Mesenchymal stem cell (in vitro differentiated cells and primary cell): ENCODE data around the gene ARRB2.

Source experiments
- DNase-seq: peaks from one replicate; pipeline ENCODE4 v3.0.0-alpha.2; 2013
- H2AFZ ChIP-seq: one replicate; pipeline ENCODE4 v1.6.1; 2013; ENCODE audit warnings: low read depth, mild to moderate bottlenecking, control low read depth, inconsistent platforms, low read length, moderate library complexity
- H2AK5ac ChIP-seq: 2 replicates; pipeline ENCODE4 v1.6.1; 2013; ENCODE audit warnings: low read length, moderate library complexity, mild to moderate bottlenecking, inconsistent platforms; ENCODE audit not compliant: severe bottlenecking
- H2BK120ac ChIP-seq: one replicate; pipeline ENCODE4 v1.6.1; 2013; ENCODE audit warnings: low read depth, mild to moderate bottlenecking, inconsistent platforms, low read length, moderate library complexity
- H2BK12ac ChIP-seq, 2 experiments: one replicate each; pipeline ENCODE4 v1.6.1; 2013; ENCODE audit warnings: inconsistent platforms in 2 of 2, low read length in 2 of 2, mild to moderate bottlenecking in 2 of 2, moderate library complexity in 2 of 2, control low read depth in 1 of 2
- H2BK15ac ChIP-seq: one replicate; pipeline ENCODE4 v1.6.1; 2013; ENCODE audit warnings: mild to moderate bottlenecking, low read depth, inconsistent platforms; ENCODE audit not compliant: poor library complexity, severe bottlenecking
- H2BK5ac ChIP-seq: 2 replicates; pipeline ENCODE4 v1.6.1; 2013; ENCODE audit warnings: low read depth, mild to moderate bottlenecking, low read length, control low read depth, inconsistent platforms; ENCODE audit not compliant: poor library complexity, severe bottlenecking
- H3K14ac ChIP-seq, 2 experiments: one replicate each; pipeline ENCODE4 v1.6.1; 2013; ENCODE audit warnings: inconsistent platforms in 2 of 2, low read length in 2 of 2, control low read depth in 1 of 2, mild to moderate bottlenecking in 1 of 2, moderate library complexity in 1 of 2
- H3K18ac ChIP-seq, 2 experiments: one replicate each; pipeline ENCODE4 v1.6.1; 2013; ENCODE audit warnings: inconsistent platforms in 2 of 2, low read length in 2 of 2, control low read depth in 1 of 2, low read depth in 1 of 2, mild to moderate bottlenecking in 1 of 2
- H3K23ac ChIP-seq, 2 experiments: one replicate each; pipeline ENCODE4 v1.6.1; 2013; ENCODE audit warnings: inconsistent platforms in 2 of 2, low read length in 2 of 2, mild to moderate bottlenecking in 2 of 2, moderate library complexity in 2 of 2, control low read depth in 1 of 2
- H3K27ac ChIP-seq: 2 replicates; pipeline ENCODE4 v1.5.1; 2013; ENCODE audit warnings: mild to moderate bottlenecking, moderate library complexity, low read length, control low read depth, inconsistent platforms; ENCODE audit not compliant: poor library complexity, severe bottlenecking
- H3K27me3 ChIP-seq, 2 experiments: 2 replicates each; pipeline versions ENCODE4 v1.6.1 to v1.7.0; 2013; ENCODE audit warnings: low read length in 2 of 2, mild to moderate bottlenecking in 2 of 2, moderate library complexity in 2 of 2, control low read depth in 1 of 2, inconsistent platforms in 1 of 2; ENCODE audit not compliant: control insufficient read depth in 1 of 2, insufficient read depth in 1 of 2
- H3K36me3 ChIP-seq, 2 experiments: 2 replicates each; pipeline versions ENCODE4 v1.6.1 to v1.7.0; 2013; ENCODE audit warnings: low read length in 2 of 2, control low read depth in 1 of 2, inconsistent platforms in 1 of 2, low read depth in 1 of 2, mild to moderate bottlenecking in 1 of 2; ENCODE audit not compliant: insufficient read depth in 2 of 2, control insufficient read depth in 1 of 2
- H3K4ac ChIP-seq, 2 experiments: one replicate each; pipeline ENCODE4 v1.6.1; 2013; ENCODE audit warnings: inconsistent platforms in 2 of 2, low read length in 2 of 2, mild to moderate bottlenecking in 2 of 2, moderate library complexity in 2 of 2, control low read depth in 1 of 2, low read depth in 1 of 2
- H3K4me1 ChIP-seq: 2 replicates; pipeline ENCODE4 v1.6.1; 2013; ENCODE audit warnings: low read depth, low read length, control low read depth; ENCODE audit not compliant: control insufficient read depth, insufficient read depth
- H3K4me2 ChIP-seq: 2 replicates; pipeline ENCODE4 v1.6.1; 2013; ENCODE audit warnings: low read length, mild to moderate bottlenecking, inconsistent platforms; ENCODE audit not compliant: poor library complexity, severe bottlenecking
- H3K4me3 ChIP-seq, 2 experiments: 2 replicates each; pipeline versions ENCODE4 v1.5.1 to v1.7.0; 2013; ENCODE audit warnings: low read length in 2 of 2, mild to moderate bottlenecking in 2 of 2, control low read depth in 1 of 2, low read depth in 1 of 2; ENCODE audit not compliant: insufficient read depth in 1 of 2
- H3K79me1 ChIP-seq: replicated peaks from 2 replicates; pipeline ENCODE4 v1.6.1; 2013; ENCODE audit warnings: mild to moderate bottlenecking, control low read depth, low read length, inconsistent platforms; ENCODE audit not compliant: poor library complexity, severe bottlenecking
- H3K9ac ChIP-seq: 2 replicates; pipeline ENCODE4 v1.7.0; 2013; ENCODE audit warnings: mild to moderate bottlenecking, low read length, moderate library complexity
- H3K9me3 ChIP-seq: 2 replicates; pipeline ENCODE4 v1.7.0; 2013; ENCODE audit warnings: mild to moderate bottlenecking, low read length; ENCODE audit not compliant: control insufficient read depth
- H4K8ac ChIP-seq: one replicate; pipeline ENCODE4 v1.6.1; 2013; ENCODE audit warnings: inconsistent platforms, mild to moderate bottlenecking, low read length, moderate library complexity
- H4K91ac ChIP-seq: one replicate; pipeline ENCODE4 v1.6.1; 2013; ENCODE audit warnings: mild to moderate bottlenecking, low read length, inconsistent platforms
- WGBS: methylation state at CpG from one replicate; pipeline ENCODE4 v1.1.7; 2013; ENCODE audit warnings: mixed read lengths; 5-methylcytosine and 5-hydroxymethylcytosine counted together

Gene ARRB2

GRCh38 chr17:4743216-4743615 is 32.8 kb downstream of the ARRB2 start:
- Histone ChIP-seq H3K27ac (no peak overlapping the region), H3K9ac (no peak overlapping the region), H3K4ac (no peak overlapping the region), H3K4me3 (no peak overlapping the region), H3K79me1 (no peaks in the 10 kb centered on the region), H2BK5ac (no peak overlapping the region), H3K18ac (no peak overlapping the region), H2BK15ac (no peak overlapping the region), H2BK120ac (no peak overlapping the region), H3K9me3 (no peaks in the 10 kb centered on the region), H2AK5ac (no peak overlapping the region), H2BK12ac (no peak overlapping the region), H3K4me2 (no peak overlapping the region), H3K36me3 (no peaks in the 10 kb centered on the region), H3K23ac (no peak overlapping the region), H4K8ac (no peak overlapping the region), H3K4me1 (peaks cover 22% of the 10 kb centered on the region), H4K91ac (no peak overlapping the region), H2AFZ (no peak overlapping the region), H3K27me3 (peaks cover 71 to 75% of the 10 kb centered on the region in 2 experiments), H3K14ac (no peak overlapping the region)
- WGBS, result 78% methylated on average over 4 of the region's 8 CpGs
- no peak for DNase-seq

GRCh38 chr17:4743898-4744297 is 33.5 kb downstream of the ARRB2 start:
- H2BK120ac ChIP-seq, result no peak overlapping the region
- H3K14ac ChIP-seq, result no peak overlapping the region
- H3K9ac ChIP-seq, result no peak overlapping the region
- no peak overlapping the region for H3K4me2 ChIP-seq
- no peak overlapping the region for H2AK5ac ChIP-seq
- no peaks in the 10 kb centered on the region for H3K9me3 ChIP-seq
- H2AFZ ChIP-seq, result no peak overlapping the region
- no peak overlapping the region for H3K23ac ChIP-seq
- no peaks in the 10 kb centered on the region for H3K36me3 ChIP-seq
- no peak overlapping the region for H4K8ac ChIP-seq
- no peak overlapping the region for H2BK5ac ChIP-seq
- H3K27ac ChIP-seq, result no peak overlapping the region
- no peak overlapping the region for H2BK12ac ChIP-seq
- no peak overlapping the region for H3K4ac ChIP-seq
- H3K18ac ChIP-seq, result no peak overlapping the region
- H3K79me1 ChIP-seq, result no peaks in the 10 kb centered on the region
- no peak overlapping the region for H3K4me3 ChIP-seq
- H4K91ac ChIP-seq, result no peak overlapping the region
- 93% methylated on average over 9 of the region's 9 CpGs for WGBS
- peaks cover 15% of the 10 kb centered on the region for H3K4me1 ChIP-seq
- no peak overlapping the region for H2BK15ac ChIP-seq
- DNase-seq, result no peak
- peaks cover 69 to 75% of the 10 kb centered on the region in 2 experiments for H3K27me3 ChIP-seq

DNA sequence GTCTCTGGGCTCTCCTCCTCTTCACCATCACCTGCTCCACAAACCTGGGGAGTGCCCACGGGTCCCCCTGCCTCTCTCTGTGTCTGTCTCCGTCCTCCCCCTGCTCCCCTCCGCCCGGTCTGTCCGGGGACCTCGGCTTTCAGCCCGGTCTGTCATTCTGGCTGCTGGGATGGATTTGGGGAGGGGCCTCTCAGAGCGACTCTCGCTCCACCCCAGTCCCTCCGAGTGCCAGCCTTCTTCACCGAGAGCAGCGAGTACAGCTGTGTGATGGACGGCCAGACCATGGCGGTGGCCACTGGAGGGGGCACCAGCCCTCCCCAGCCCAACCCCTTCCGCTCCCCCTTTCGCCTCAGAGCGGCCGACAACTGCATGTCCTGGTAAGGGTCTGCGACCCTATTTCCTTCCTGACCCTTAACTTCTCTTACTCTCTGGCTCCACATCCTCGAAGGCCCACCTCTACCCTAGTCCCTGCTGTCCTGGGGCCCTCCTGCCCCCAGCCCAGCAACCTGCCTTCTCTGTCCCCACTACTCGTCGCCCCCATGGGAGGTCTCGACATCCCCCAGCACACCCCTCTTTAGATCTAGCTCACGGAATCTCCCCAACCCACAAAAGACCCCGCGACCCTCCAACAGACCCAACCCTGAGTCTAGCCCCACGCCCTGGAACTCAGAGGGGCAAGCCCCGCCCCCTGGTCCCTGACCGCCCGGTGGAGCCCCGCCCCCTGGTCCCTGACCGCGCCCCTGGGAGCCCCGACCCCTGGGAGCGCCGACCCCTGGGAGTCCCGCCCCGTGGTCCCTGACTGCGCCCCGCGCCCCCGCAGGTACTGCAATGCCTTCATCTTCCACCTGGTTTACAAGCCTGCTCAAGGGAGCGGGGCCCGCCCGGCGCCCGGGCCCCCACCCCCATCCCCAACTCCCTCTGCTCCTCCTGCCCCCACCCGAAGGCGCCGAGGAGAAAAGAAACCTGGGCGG is 34.9 kb downstream of the ARRB2 start:
- no peak for DNase-seq
- H3K23ac ChIP-seq, result no peak overlapping the region
- H3K9me3 ChIP-seq, result no peaks in the 10 kb centered on the region
- H3K27ac ChIP-seq, result no peak overlapping the region
- H3K4me3 ChIP-seq, result no peak overlapping the region
- whole genome bisulfite sequencing, result 10% methylated on average over 45 of the region's 51 CpGs
- H3K79me1 ChIP-seq, result no peaks in the 10 kb centered on the region
- H3K36me3 ChIP-seq, result no peaks in the 10 kb centered on the region
- no peak overlapping the region for H3K14ac ChIP-seq
- no peak overlapping the region for H2BK120ac ChIP-seq
- no peak overlapping the region for H4K8ac ChIP-seq
- H3K4me2 ChIP-seq, result no peak overlapping the region
- no peak overlapping the region for H2BK12ac ChIP-seq
- H2BK5ac ChIP-seq, result no peak overlapping the region
- H2AK5ac ChIP-seq, result no peak overlapping the region
- H3K27me3 ChIP-seq, result peaks cover 64 to 75% of the 10 kb centered on the region in 2 experiments
- no peak overlapping the region for H3K9ac ChIP-seq
- H3K4ac ChIP-seq, result no peak overlapping the region
- H2BK15ac ChIP-seq, result no peak overlapping the region
- no peak overlapping the region for H3K18ac ChIP-seq
- no peak overlapping the region for H4K91ac ChIP-seq
- H3K4me1 ChIP-seq, result peaks cover 7% of the 10 kb centered on the region
- H2AFZ ChIP-seq, result no peak overlapping the region

GRCh38 chr17:4747847-4748246 is 37.4 kb downstream of the ARRB2 start:
- Histone ChIP-seq H3K36me3 (no peaks in the 10 kb centered on the region), H4K91ac (no peak overlapping the region), H2BK12ac (no peak overlapping the region), H2BK15ac (no peak overlapping the region), H3K4me2 (no peak overlapping the region), H3K27ac (no peak overlapping the region), H2BK120ac (no peak overlapping the region), H2AK5ac (no peak overlapping the region), H2BK5ac (no peak overlapping the region), H3K14ac (no peak overlapping the region), H4K8ac (no peak overlapping the region), H3K27me3 (peaks cover 51 to 76% of the 10 kb centered on the region in 2 experiments), H3K79me1 (no peaks in the 10 kb centered on the region), H3K23ac (no peak overlapping the region), H3K9ac (no peak overlapping the region), H3K9me3 (no peaks in the 10 kb centered on the region), H3K4me1 (peaks cover 7% of the 10 kb centered on the region), H3K4ac (no peak overlapping the region), H3K4me3 (no peak overlapping the region), H3K18ac (no peak overlapping the region), H2AFZ (no peak overlapping the region)
- no peak for DNase-seq
- 78% methylated on average over 5 of the region's 5 CpGs for WGBS
